VCaP (cell line): ENCODE results near the gene FBH1.

Source experiments
- H3K27ac ChIP-seq: fragments of 450-650 bp; 2 replicates; pipeline ENCODE4 v1.5.1; 2017
- CTCF ChIP-seq: fragments of 450-650 bp; conservative IDR thresholded peaks from 2 replicates; pipeline ENCODE4 v1.5.1; 2017; ENCODE audit warnings: mild to moderate bottlenecking, moderate library complexity

The FBH1 gene

GRCh38 chr10:5977471-5978229, 87.6 kb downstream of the FBH1 start, which contains the start of gene IL15RA:
Gene IL15RA, minus strand, starts transcription at chr10:5977543. Its CDS starts 51 bp downstream, at chr10:5977492.
- peak within 1 kb of the TSS; percentile 79 for H3K27ac ChIP-seq
- peak; percentile 50 for TF ChIP-seq CTCF

GRCh38 chr10:5978230-5978489, 88.1 kb downstream of the FBH1 start:
- peak overlapping the region; percentile 79 for H3K27ac ChIP-seq
- 0 out of 2 replicates have a peak, but pooled peaks have one; percentile 4 for TF ChIP-seq CTCF

- H3K27ac ChIP-seq = no peak overlapping the region
- no peak for TF ChIP-seq CTCF
These were observed 91.5 kb downstream of the FBH1 start for GRCh38 chr10:5981529-5981928.

GRCh38 chr10:5983774-5984173, 93.7 kb downstream of the FBH1 start:
- no peak for TF ChIP-seq CTCF
- H3K27ac ChIP-seq = no peak overlapping the region

GRCh38 chr10:5985029-5985428, 95.0 kb downstream of the FBH1 start:
- no peak overlapping the region for H3K27ac ChIP-seq
- TF ChIP-seq CTCF = no peak
